Smooth muscle cell (in vitro differentiated cells): Measurements from ENCODE around the gene HERPUD1. TPM values are rescaled to one million over a fixed set of nuclear protein-coding genes. Genes with fewer than 3 reads are reported as not detected.
A peak's percentile ranks its signal among the peaks of the same experiment; 100 is the strongest.
"Not testable (repeated sequence)": the region's sequence is repeated elsewhere in the genome, so short reads cannot be mapped to it uniquely, and the experiment has no call there.

Source experiments
- DNase-seq: peaks from one replicate; lab custom pipeline; 2025; ENCODE audit not compliant: unreplicated experiment; lab: John Stamatoyannopoulos, UW
- H2AFZ ChIP-seq: fragments of 200-600 bp; sonication (generic); 2 replicates; pipeline ENCODE4 v1.6.0; 2016; ENCODE audit warnings: antibody characterized with exemption, low read depth, mild to moderate bottlenecking
- H3F3A ChIP-seq: fragments of 200-600 bp; sonication (generic); 2 replicates; pipeline ENCODE4 v1.6.0; 2017; ENCODE audit warnings: antibody characterized with exemption, low read depth
- H3K27ac ChIP-seq: fragments of 200-600 bp; sonication (generic); 2 replicates; pipeline ENCODE4 v1.5.1; 2016; ENCODE audit warnings: low read depth, mild to moderate bottlenecking
- H3K27me3 ChIP-seq: fragments of 200-600 bp; sonication (generic); 2 replicates; pipeline ENCODE4 v1.6.1; 2016; ENCODE audit warnings: low read depth, mild to moderate bottlenecking
- H3K36me3 ChIP-seq: fragments of 200-600 bp; sonication (generic); 2 replicates; pipeline ENCODE4 v1.5.1; 2016; ENCODE audit warnings: low read depth
- H3K4me1 ChIP-seq: fragments of 200-600 bp; sonication (generic); 2 replicates; pipeline ENCODE4 v1.5.1; 2016; ENCODE audit warnings: low read depth
- H3K4me2 ChIP-seq: fragments of 200-600 bp; sonication (generic); 2 replicates; pipeline ENCODE4 v1.6.0; 2016; ENCODE audit warnings: mild to moderate bottlenecking
- H3K4me3 ChIP-seq: fragments of 200-600 bp; sonication (generic); 2 replicates; pipeline ENCODE4 v1.5.1; 2016; ENCODE audit warnings: mild to moderate bottlenecking
- H3K79me2 ChIP-seq: fragments of 200-600 bp; sonication (generic); 2 replicates; pipeline ENCODE4 v1.6.0; 2016; ENCODE audit warnings: low read depth, mild to moderate bottlenecking
- H3K9ac ChIP-seq: fragments of 200-600 bp; sonication (generic); 2 replicates; pipeline ENCODE4 v1.6.0; 2016; ENCODE audit warnings: low read depth
- H3K9me3 ChIP-seq: fragments of 200-600 bp; sonication (generic); replicated peaks from 2 replicates; pipeline ENCODE4 v1.5.1; 2016; ENCODE audit warnings: low read depth
- H4K20me1 ChIP-seq: fragments of 200-600 bp; sonication (generic); 2 replicates; pipeline ENCODE4 v1.6.0; 2016; ENCODE audit warnings: low read depth
- whole genome bisulfite sequencing: methylation state at CpG from one replicate; pipeline ENCODE4 v1.1.7; 2016; ENCODE audit warnings: low lambda C conversion rate; 5-methylcytosine and 5-hydroxymethylcytosine counted together
- polyA plus RNA-seq: library from polyadenylated mRNA; unstranded; fragments of >200 nt; fragmentation: Nextera tagmentation; extraction: Ambion mirVana; gene quantifications from 2 replicates; pipeline ENCODE4 v1.2.1, GENCODE V29; 2016
- total RNA-seq: library from RNA; depleted of rRNA; stranded (reverse); fragments of >200 nt; gene quantifications from 2 replicates; pipeline ENCODE4 v1.2.3, GENCODE V29; 2014
- TF ChIP-seq, protein P1 (sequence below): fragments of 200-600 bp; sonication (generic); IDR thresholded peaks from 2 replicates; pipeline ENCODE4 v1.5.1; 2017; ENCODE audit warnings: borderline replicate concordance, mild to moderate bottlenecking, antibody characterized with exemption; ENCODE audit not compliant: insufficient read depth, poor library complexity, severe bottlenecking

Gene HERPUD1
- 278 and 291 TPM in 2 replicates for total RNA-seq
- 222 and 253 TPM in 2 replicates for polyA plus RNA-seq

- H3K27ac ChIP-seq = peak within 1 kb of the TSS; percentile 84
- H3K27me3 ChIP-seq = no peaks in the 10 kb centered on the region
- under 1% methylated on average over 73 of the region's 83 CpGs for WGBS
- H2AFZ ChIP-seq = peak within 1 kb of the TSS; percentile 47
- peaks cover 21% of the 10 kb centered on the region for H3K4me1 ChIP-seq
- peak within 1 kb of the TSS; percentile 97 for H3K4me3 ChIP-seq
- H3K9ac ChIP-seq = peak within 1 kb of the TSS; percentile 97
- peak within 1 kb of the TSS; percentile 98 for H3K4me2 ChIP-seq
- H3K36me3 ChIP-seq = peaks cover 17% of the 10 kb centered on the region
- H3K79me2 ChIP-seq = peaks cover 50% of the 10 kb centered on the region
- TF ChIP-seq, protein P1, sequence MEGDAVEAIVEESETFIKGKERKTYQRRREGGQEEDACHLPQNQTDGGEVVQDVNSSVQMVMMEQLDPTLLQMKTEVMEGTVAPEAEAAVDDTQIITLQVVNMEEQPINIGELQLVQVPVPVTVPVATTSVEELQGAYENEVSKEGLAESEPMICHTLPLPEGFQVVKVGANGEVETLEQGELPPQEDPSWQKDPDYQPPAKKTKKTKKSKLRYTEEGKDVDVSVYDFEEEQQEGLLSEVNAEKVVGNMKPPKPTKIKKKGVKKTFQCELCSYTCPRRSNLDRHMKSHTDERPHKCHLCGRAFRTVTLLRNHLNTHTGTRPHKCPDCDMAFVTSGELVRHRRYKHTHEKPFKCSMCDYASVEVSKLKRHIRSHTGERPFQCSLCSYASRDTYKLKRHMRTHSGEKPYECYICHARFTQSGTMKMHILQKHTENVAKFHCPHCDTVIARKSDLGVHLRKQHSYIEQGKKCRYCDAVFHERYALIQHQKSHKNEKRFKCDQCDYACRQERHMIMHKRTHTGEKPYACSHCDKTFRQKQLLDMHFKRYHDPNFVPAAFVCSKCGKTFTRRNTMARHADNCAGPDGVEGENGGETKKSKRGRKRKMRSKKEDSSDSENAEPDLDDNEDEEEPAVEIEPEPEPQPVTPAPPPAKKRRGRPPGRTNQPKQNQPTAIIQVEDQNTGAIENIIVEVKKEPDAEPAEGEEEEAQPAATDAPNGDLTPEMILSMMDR = peak; percentile 3
- DNase-seq = peak; percentile 92
- no peaks in the 10 kb centered on the region for H3K9me3 ChIP-seq
- H3F3A ChIP-seq = peaks cover 14% of the 10 kb centered on the region
- peaks cover 49% of the 10 kb centered on the region for H4K20me1 ChIP-seq
Measured at GRCh38 chr16:56931892-56932720, at the start of gene HERPUD1. Gene HERPUD1, plus strand, starts transcription at chr16:56932142. Its CDS starts 103 bp downstream, at chr16:56932245.

DNA sequence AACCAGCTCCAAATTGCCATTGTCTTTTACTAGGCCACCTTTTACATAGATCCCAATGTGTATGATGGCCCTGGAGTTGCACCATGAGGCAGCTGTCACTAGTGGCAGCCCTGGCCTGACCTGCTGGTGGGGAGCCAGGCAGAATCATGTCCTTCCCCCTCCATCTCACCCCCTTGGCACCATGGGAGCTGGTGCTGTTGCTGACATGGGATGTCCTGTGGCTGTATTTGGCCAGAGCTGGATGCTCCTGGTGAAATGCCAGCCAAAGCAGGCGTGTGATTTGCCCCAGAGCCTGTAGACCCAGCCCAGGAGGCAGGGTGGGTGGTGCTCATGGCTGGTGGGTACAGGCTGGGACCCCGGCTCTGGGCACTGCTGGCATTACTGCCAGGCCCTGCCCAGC lies 48.4 kb upstream of the HERPUD1 start:
- DNase-seq = no peak
- Histone ChIP-seq H4K20me1 (no peaks in the 10 kb centered on the region), H3K9me3 (no peaks in the 10 kb centered on the region), H3K27ac (no peak overlapping the region), H2AFZ (no peak overlapping the region), H3K79me2 (no peaks in the 10 kb centered on the region), H3K9ac (no peak overlapping the region), H3K4me1 (no peaks in the 10 kb centered on the region), H3K4me3 (no peak overlapping the region), H3K4me2 (no peak overlapping the region), H3F3A (no peaks in the 10 kb centered on the region), H3K36me3 (no peaks in the 10 kb centered on the region), H3K27me3 (no peaks in the 10 kb centered on the region)
- WGBS = 100% methylated on average over 2 of the region's 2 CpGs
- TF ChIP-seq, protein P1 = no peak

- Histone ChIP-seq H3K4me3 (no peak overlapping the region), H3F3A (no peaks in the 10 kb centered on the region)
Measured at GRCh38 chr16:56884026-56884582, 47.8 kb upstream of the HERPUD1 start.

GRCh38 chr16:56884929-56885328 lies 47.0 kb upstream of the HERPUD1 start:
- WGBS = 92% methylated on average over 13 of the region's 13 CpGs
- H4K20me1 ChIP-seq, H3K79me2 ChIP-seq, H3K9ac ChIP-seq, H3K27ac ChIP-seq, H3K36me3 ChIP-seq, H3K4me3 ChIP-seq, H3F3A ChIP-seq, H2AFZ ChIP-seq, H3K9me3 ChIP-seq, H3K4me2 ChIP-seq, H3K27me3 ChIP-seq, H3K4me1 ChIP-seq, DNase-seq: not testable (repeated sequence)

More at GRCh38 chr16:56884026-56884582, 47.8 kb upstream of the HERPUD1 start:
- H3K4me2 ChIP-seq = no peak overlapping the region
- TF ChIP-seq, protein P1 = no peak
- H3K79me2 ChIP-seq = no peaks in the 10 kb centered on the region
- no peak overlapping the region for H2AFZ ChIP-seq
- H3K9ac ChIP-seq = no peak overlapping the region
- no peaks in the 10 kb centered on the region for H3K36me3 ChIP-seq
- WGBS = 94% methylated on average over 13 of the region's 14 CpGs
- no peaks in the 10 kb centered on the region for H3K9me3 ChIP-seq
- DNase-seq = no peak
- no peaks in the 10 kb centered on the region for H4K20me1 ChIP-seq
- H3K27me3 ChIP-seq = no peaks in the 10 kb centered on the region
- H3K4me1 ChIP-seq = no peaks in the 10 kb centered on the region
- no peak overlapping the region for H3K27ac ChIP-seq
